HCT116 (cell line): Measurements from ENCODE around the gene CGB7. TPM values are rescaled to one million over a fixed set of nuclear protein-coding genes. Genes with fewer than 3 reads are reported as not detected.

Source experiments
- ATAC-seq: fragments of 200-7000 bp; cut with Tn5 transposase; 2 replicates; pipeline ENCODE4 v1.9.1; 2020; ENCODE audit warnings: mild to moderate bottlenecking, moderate library complexity
- BruUV-seq: library from RNA; stranded (reverse); fragments of 400-500 nt; replicated peaks from 2 replicates; lab custom pipeline; 2021; lab: Mats Ljungman, UMichigan
- CTCF ChIA-PET: fragments of 300-600 bp; sonication (Branson Sonifier 250); formaldehyde crosslinking; loops from one replicate; lab custom pipeline; 2021; ENCODE audit warnings: antibody characterized with exemption; lab: Charles Lee
- POLR2A ChIA-PET: fragments of 300-600, 350-600 bp; sonication (Branson Sonifier 250); formaldehyde crosslinking; loops from one replicate; lab custom pipeline; 2021; ENCODE audit warnings: antibody characterized with exemption; lab: Charles Lee
- RAD21 ChIA-PET, 2 experiments: fragments of 300-600 bp; sonication (Branson Sonifier 250); formaldehyde crosslinking; loops; one replicate each; lab custom pipeline; 2023; ENCODE audit warnings: low total read pairs in 2 of 2; ENCODE audit not compliant: uncharacterized antibody in 2 of 2, unreplicated experiment in 2 of 2, low non-redundant PET in 1 of 2; lab: Charles Lee
- DNase-seq: peaks from one replicate; pipeline ENCODE4 v3.0.0-alpha.2; 2010; ENCODE audit warnings: low read depth, low spot score
- H2AFZ ChIP-seq: fragments of 200-600 bp; shearing (Covaris generic), sonication (generic); 2 replicates; pipeline ENCODE4 v1.6.1; 2017; ENCODE audit warnings: low read depth, mixed run types, mixed read lengths, antibody characterized with exemption, low read length; ENCODE audit not compliant: poor library complexity, severe bottlenecking
- H3K27ac ChIP-seq: 2 replicates; pipeline ENCODE4 v1.5.1; 2012; ENCODE audit warnings: low read depth, low read length
- H3K27me3 ChIP-seq: fragments of 200-600 bp; sonication (generic); 2 replicates; pipeline ENCODE4 v1.6.1; 2016; ENCODE audit warnings: mixed run types, low read length, mixed read lengths; ENCODE audit not compliant: insufficient read depth
- H3K36me3 ChIP-seq, 2 experiments: fragments of 200-500 bp in 1 of 2; fragments of 200-600 bp in 1 of 2; sonication (Bioruptor generic) in 1 of 2; sonication (generic) in 1 of 2; 2 replicates each; pipeline versions ENCODE4 v1.5.1 to v1.6.1; 2014 to 2016; ENCODE audit warnings: low read length in 2 of 2, inconsistent platforms in 1 of 2, mixed read lengths in 1 of 2, mixed run types in 1 of 2; ENCODE audit not compliant: insufficient read depth in 2 of 2, control insufficient read depth in 1 of 2
- H3K4me1 ChIP-seq, 2 experiments: fragments of 200-600 bp in 1 of 2; sonication (generic) in 1 of 2; 2 replicates each; pipeline versions ENCODE4 v1.5.1 to v1.6.1; 2012 to 2017; ENCODE audit warnings: low read length in 2 of 2, inconsistent platforms in 1 of 2, mild to moderate bottlenecking in 1 of 2, mixed read lengths in 1 of 2, mixed run types in 1 of 2, moderate library complexity in 1 of 2; ENCODE audit not compliant: insufficient read depth in 2 of 2, control insufficient read depth in 1 of 2
- H3K4me2 ChIP-seq: fragments of 200-600 bp; sonication (generic); 2 replicates; pipeline ENCODE4 v1.6.1; 2017; ENCODE audit warnings: mixed run types, low read length, mixed read lengths
- H3K4me3 ChIP-seq, 2 experiments: fragments of 200-600 bp in 1 of 2; sonication (generic) in 1 of 2; replicated peaks in 1 of 2; 2 replicates each; pipeline ENCODE4 v1.5.1; 2011 to 2016; ENCODE audit warnings: low read length in 2 of 2, control low read depth in 1 of 2, low read depth in 1 of 2, mild to moderate bottlenecking in 1 of 2, mixed read lengths in 1 of 2, mixed run types in 1 of 2
- H3K79me2 ChIP-seq: fragments of 200-600 bp; sonication (generic); 2 replicates; pipeline ENCODE4 v1.6.1; 2017; ENCODE audit warnings: mild to moderate bottlenecking, mixed run types, low read length, moderate library complexity, mixed read lengths; ENCODE audit not compliant: insufficient read depth
- H3K9ac ChIP-seq: fragments of 200-600 bp; sonication (generic); 2 replicates; pipeline ENCODE4 v1.6.1; 2016; ENCODE audit warnings: low read length, mixed read lengths
- H3K9me2 ChIP-seq: fragments of 200-600 bp; sonication (generic), shearing (Covaris generic); 2 replicates; pipeline ENCODE4 v1.6.1; 2017; ENCODE audit warnings: mixed run types, mild to moderate bottlenecking, moderate library complexity; ENCODE audit not compliant: insufficient read depth
- H3K9me3 ChIP-seq, 2 experiments: fragments of 200-500 bp in 1 of 2; fragments of 200-600 bp in 1 of 2; sonication (Bioruptor generic) in 1 of 2; sonication (generic) in 1 of 2; 2 replicates each; pipeline ENCODE4 v1.6.1; 2014 to 2017; ENCODE audit warnings: low read length in 2 of 2, mixed read lengths in 2 of 2, inconsistent platforms in 1 of 2, low read depth in 1 of 2, mild to moderate bottlenecking in 1 of 2, mixed run types in 1 of 2, moderate library complexity in 1 of 2; ENCODE audit not compliant: control insufficient read depth in 1 of 2, insufficient read depth in 1 of 2
- H4K20me1 ChIP-seq: fragments of 200-600 bp; sonication (generic), shearing (Covaris generic); 2 replicates; pipeline ENCODE4 v1.6.1; 2017; ENCODE audit warnings: mixed run types, mild to moderate bottlenecking, moderate library complexity; ENCODE audit not compliant: insufficient read depth
- CEBPB ChIP-seq: IDR thresholded peaks from 2 replicates; pipeline ENCODE4 v1.6.1; 2012; ENCODE audit warnings: low read depth
- CTCF ChIP-seq, 3 experiments: fragments of 200-600 bp in 1 of 3; sonication (generic) in 1 of 3; IDR thresholded peaks in 2 of 3; conservative IDR thresholded peaks in 1 of 3; 2 replicates each; pipeline ENCODE4 v1.5.1; 2012 to 2017; ENCODE audit warnings: low read depth in 2 of 3, low read length in 2 of 3, antibody characterized with exemption in 1 of 3, borderline replicate concordance in 1 of 3, control low read depth in 1 of 3, mild to moderate bottlenecking in 1 of 3, mixed read lengths in 1 of 3, mixed run types in 1 of 3, moderate library complexity in 1 of 3; ENCODE audit not compliant: insufficient read depth in 1 of 3
- JUND ChIP-seq: IDR thresholded peaks from 2 replicates; pipeline ENCODE4 v1.6.1; 2012
- POLR2A ChIP-seq: IDR thresholded peaks from 2 replicates; pipeline ENCODE4 v1.7.0; 2011; ENCODE audit warnings: borderline replicate concordance; ENCODE audit not compliant: insufficient read depth, insufficient read length; ENCODE audit errors: extremely low read depth
- POLR2AphosphoS5 ChIP-seq: IDR thresholded peaks from 2 replicates; pipeline ENCODE4 v1.6.1; 2011; ENCODE audit warnings: mild to moderate bottlenecking, low read depth, low read length, moderate library complexity
- SIN3A ChIP-seq: IDR thresholded peaks from 2 replicates; pipeline ENCODE4 v1.6.1; 2012; ENCODE audit warnings: low read depth
- SRF ChIP-seq: IDR thresholded peaks from 2 replicates; pipeline ENCODE4 v1.6.1; 2012; ENCODE audit warnings: low read depth
- ZBTB33 ChIP-seq: IDR thresholded peaks from 2 replicates; pipeline ENCODE4 v1.6.1; 2011; ENCODE audit warnings: mild to moderate bottlenecking, low read length, moderate library complexity; ENCODE audit not compliant: insufficient replicate concordance; ENCODE audit errors: extremely low read depth
- ZNF274 ChIP-seq: fragments of 200-500 bp; sonication (Bioruptor generic); IDR thresholded peaks from 2 replicates; pipeline ENCODE4 v1.6.1; 2014; ENCODE audit warnings: mild to moderate bottlenecking, low read depth, low read length, inconsistent platforms
- intact Hi-C: fragments of 100-400 bp; cut with micrococcal nuclease; formaldehyde crosslinking; loops from 2 replicates; pipeline ENCODE4 v1.10.0; 2022
- total RNA-seq: library from RNA; stranded (reverse); gene quantifications from one replicate; pipeline ENCODE4 v1.2.1, GENCODE V29; 2021; ENCODE audit not compliant: unreplicated experiment

CGB7 gene
- total RNA-seq, 1 experiment from 2014 or later = 5.4 TPM

- POLR2A ChIA-PET = no interaction called here
Measured at GRCh38 chr19:49101160-49101559, 43.6 kb upstream of the CGB7 start.

DNA sequence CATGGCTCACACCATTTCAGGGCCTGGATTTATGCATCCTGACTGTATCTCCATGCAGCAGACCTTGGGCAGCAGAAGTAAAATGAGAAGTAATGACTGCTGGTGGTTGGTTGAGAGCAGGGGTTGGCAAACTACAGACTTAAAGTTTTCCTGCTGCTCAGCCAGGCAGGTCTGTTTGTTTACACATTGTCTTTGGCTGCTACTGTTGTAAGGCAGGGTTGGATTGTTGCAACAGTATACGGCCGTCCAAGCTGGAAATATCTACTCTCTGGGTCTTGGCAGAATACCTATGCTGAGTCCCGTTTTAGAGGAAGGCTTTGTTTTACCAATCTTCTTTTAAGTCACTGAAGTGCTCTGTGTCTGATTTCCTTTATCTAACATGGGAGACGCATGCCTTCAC is 41.2 kb upstream of the CGB7 start:
- Histone ChIP-seq H3K9me2 (no peaks in the 10 kb centered on the region), H4K20me1 (peaks cover 30% of the 10 kb centered on the region; the same call in 1 of the 2 replicates), H3K36me3 (peaks cover 65 to 80% of the 10 kb centered on the region in 2 experiments), H3K4me2 (no peak overlapping the region), H3K9me3 (no peaks in the 10 kb centered on the region), H2AFZ (no peak overlapping the region), H3K27me3 (no peaks in the 10 kb centered on the region), H3K9ac (no peak overlapping the region), H3K4me3 (no peak overlapping the region), H3K4me1 (peaks cover 0 to 3% of the 10 kb centered on the region in 2 experiments; a peak in 2 of 4 replicates), H3K27ac (no peak overlapping the region), H3K79me2 (peaks cover 93% of the 10 kb centered on the region)
- no peak for DNase-seq
- RAD21 ChIA-PET = interaction anchor here in 1 of 2 experiments (0.8 kb wide), 1 partner anchor 60 kb away, joined by 4 read pairs; no protein-coding TSS in a partner anchor
- no TSS peak for BruUV-seq
- ATAC-seq = no peak
- intact Hi-C loops = no loop called here
- POLR2A ChIA-PET = interaction anchor here (0.7 kb wide), 1 partner anchor 31 kb away, joined by 3 read pairs; no protein-coding TSS in a partner anchor
- CTCF ChIA-PET = interaction anchor here (1.6 to 2.3 kb wide), 4 partner anchors 7 to 110 kb away, joined by 7 to 34 read pairs (median 14); no protein-coding TSS in a partner anchor
- TF ChIP-seq SRF (no peak), ZNF274 (no peak), CTCF (IDR thresholded peaks at IDR 0.05 in 2 of 3, conservative IDR thresholded peaks at IDR 0.05 in 1 of 3; ENCODE audit: borderline replicate concordance in 1 of 3, insufficient read depth in 1 of 3, low read depth in 2 of 3, low read length in 2 of 3) (no peak), POLR2AphosphoS5 (no peak), ZBTB33 (no peak), JUND (no peak), SIN3A (no peak), CEBPB (no peak), POLR2A (no peak)

More at GRCh38 chr19:49101160-49101559, 43.6 kb upstream of the CGB7 start:
- Histone ChIP-seq H3K4me3 (no peak overlapping the region), H2AFZ (no peak overlapping the region), H3K9ac (no peak overlapping the region), H3K4me2 (no peak overlapping the region), H3K36me3 (peaks cover 59 to 76% of the 10 kb centered on the region in 2 experiments), H3K9me3 (no peaks in the 10 kb centered on the region), H3K27ac (no peak overlapping the region), H3K79me2 (peaks cover 80% of the 10 kb centered on the region), H4K20me1 (peaks cover 19% of the 10 kb centered on the region; the same call in 1 of the 2 replicates), H3K27me3 (no peaks in the 10 kb centered on the region), H3K4me1 (peaks cover 0 to 3% of the 10 kb centered on the region in 2 experiments; a peak in 2 of 4 replicates), H3K9me2 (no peaks in the 10 kb centered on the region)
- no peak for ATAC-seq
- no peak for DNase-seq
- ChIA-PET RAD21 (no interaction called here), CTCF (no interaction called here)
- BruUV-seq = no TSS peak
- intact Hi-C loops = no loop called here
- TF ChIP-seq CTCF (IDR thresholded peaks at IDR 0.05 in 2 of 3, conservative IDR thresholded peaks at IDR 0.05 in 1 of 3; ENCODE audit: borderline replicate concordance in 1 of 3, insufficient read depth in 1 of 3, low read depth in 2 of 3, low read length in 2 of 3) = no peak
